Adipose tissue (tissue), 3 donors: ENCODE results near the gene TBCK. TPM values are rescaled to one million over a fixed set of nuclear protein-coding genes. Genes with fewer than 3 reads are reported as not detected.
"Not testable (repeated sequence)": the region's sequence is repeated elsewhere in the genome, so short reads cannot be mapped to it uniquely, and the experiment has no call there.

Experiments used
- H3K27ac ChIP-seq: one replicate; pipeline ENCODE4 v1.5.1; 2013; ENCODE audit warnings: low read depth, low read length
- WGBS, 3 donors: extraction: QIAGEN DNeasy Blood & Tissue Kit; methylation state at CpG; one replicate each; pipeline ENCODE4 v1.1.7; 2013; 5-methylcytosine and 5-hydroxymethylcytosine counted together
- polyA plus RNA-seq, 3 donors: library from polyadenylated mRNA; stranded (reverse); fragments of 200-250 nt; gene quantifications; one replicate each; pipeline ENCODE4 v1.2.3, GENCODE V29; 2013
- donor health status: healthy with polysubstance abuse.
- donor health status: Bipolar disorder and iron deficiency.
- donor health status: healthy.

Gene TBCK
- polyA plus RNA-seq, 3 donors = 6.4 to 14.2 (median 9.2) TPM

DNA sequence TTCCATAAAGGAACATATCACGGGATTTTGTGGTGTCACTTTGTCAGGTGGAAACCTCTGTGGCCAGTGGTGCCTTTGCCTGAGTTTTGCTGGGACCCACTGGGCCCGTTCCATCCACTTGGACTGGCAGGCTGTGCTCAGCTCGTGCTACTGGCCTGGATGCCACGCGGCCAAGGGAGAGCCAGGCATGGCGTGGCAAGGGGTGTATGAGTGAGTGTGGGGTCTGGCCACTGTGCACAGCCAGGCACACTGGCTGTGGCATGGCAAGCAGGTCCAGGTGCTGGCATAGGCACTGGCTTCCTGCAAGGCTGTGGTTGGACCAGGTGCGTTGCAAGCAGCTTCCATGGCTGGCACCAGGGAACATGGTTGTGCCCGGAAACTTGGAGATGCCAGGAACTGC lies 60.8 kb downstream of the TBCK start:
- no peak overlapping the region for H3K27ac ChIP-seq
- 97 to 100% (median 99%) methylated on average over 8 of the region's 8 CpGs for WGBS, 3 donors

- H3K27ac ChIP-seq = no peak overlapping the region
- 63 to 90% (median 77%) methylated on average over 4 of the region's 4 CpGs for WGBS, 3 donors
Measured at GRCh38 chr4:106253364-106254129, 62.5 kb downstream of the TBCK start.

DNA sequence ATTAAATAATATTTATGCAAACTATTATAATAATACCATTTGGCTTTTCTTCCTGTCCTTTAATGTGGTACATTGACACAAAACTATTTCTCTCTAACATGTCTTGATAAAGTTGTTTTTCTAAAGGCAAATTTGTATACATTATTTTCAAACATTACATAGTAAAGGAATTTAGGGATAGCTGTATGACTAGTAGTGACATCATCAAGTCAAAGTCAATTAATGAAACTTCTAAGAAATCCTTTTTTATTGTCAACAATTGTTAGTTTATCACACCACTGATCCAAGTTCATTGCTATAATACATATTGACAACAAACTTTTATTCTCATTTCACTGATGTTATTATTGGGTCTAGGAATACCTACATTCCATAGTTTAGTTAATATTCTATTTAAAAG lies 68.4 kb downstream of the TBCK start:
- H3K27ac ChIP-seq = no peak overlapping the region

- 93 to 100% (median 97%) methylated on average over 1 of the region's 1 CpG for WGBS, 3 donors
Measured at GRCh38 chr4:106246441-106246840, 69.6 kb downstream of the TBCK start.

GRCh38 chr4:106245176-106245575 lies 70.8 kb downstream of the TBCK start:
- 68 to 83% (median 76%) methylated on average over 2 of the region's 2 CpGs for WGBS, 3 donors
- H3K27ac ChIP-seq = no peak overlapping the region

More at GRCh38 chr4:106246441-106246840, 69.6 kb downstream of the TBCK start:
- H3K27ac ChIP-seq = no peak overlapping the region

DNA sequence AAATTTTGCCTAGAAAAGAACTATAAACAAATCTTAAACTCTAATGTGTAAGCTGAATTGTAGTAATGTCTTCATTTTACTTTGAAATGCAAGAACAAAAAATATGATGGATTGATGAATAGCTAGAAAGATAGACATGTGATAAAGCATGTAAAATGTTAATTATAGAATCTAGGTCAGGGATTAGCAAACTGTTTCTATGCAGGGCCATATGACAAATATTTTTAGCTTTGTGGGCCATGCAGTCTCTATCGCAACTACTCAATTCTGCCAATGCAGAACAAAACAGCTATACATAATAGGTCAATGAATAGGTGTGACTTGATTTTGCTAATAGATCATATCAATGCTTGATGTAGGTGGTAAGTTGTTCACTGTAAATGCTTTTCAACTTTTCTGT lies 75.3 kb downstream of the TBCK start:
- no peak overlapping the region for H3K27ac ChIP-seq
- 94 to 97% (median 95%) methylated on average over 1 of the region's 1 CpG for WGBS, 3 donors

DNA sequence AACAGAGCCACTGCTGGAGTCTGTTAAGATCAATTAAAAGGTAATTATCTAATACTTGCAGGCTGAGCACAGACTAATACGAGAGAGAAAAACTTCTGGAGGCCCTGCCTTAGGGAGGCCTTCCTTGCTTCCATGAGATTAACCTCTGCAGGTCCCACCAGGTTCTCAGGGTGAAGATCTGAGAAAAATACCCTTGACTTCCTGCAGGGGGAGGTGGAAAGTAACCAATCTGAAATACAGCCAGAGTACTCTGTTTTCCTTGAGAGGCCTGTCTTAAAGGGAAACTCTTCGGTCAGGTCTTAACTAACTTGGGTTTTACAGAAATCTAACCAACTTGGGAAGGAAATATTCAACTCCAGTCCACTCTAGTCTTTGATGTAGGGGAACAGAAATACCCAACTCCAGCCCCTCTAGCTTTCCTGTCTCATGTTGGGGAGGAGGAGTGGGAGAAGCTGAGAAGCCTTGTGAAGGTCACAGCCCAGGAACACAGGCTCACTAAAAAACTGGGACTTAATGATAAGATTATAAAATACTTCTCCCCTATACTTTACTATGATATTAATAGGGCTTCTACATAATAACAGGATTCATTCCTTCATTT lies 77.1 kb downstream of the TBCK start:
- no peak overlapping the region for H3K27ac ChIP-seq
- 38 to 71% (median 65%) methylated on average over 2 of the region's 2 CpGs for WGBS, 3 donors

GRCh38 chr4:106231931-106232330 lies 84.1 kb downstream of the TBCK start:
- no peak overlapping the region for H3K27ac ChIP-seq

GRCh38 chr4:106222548-106222947 lies 93.5 kb downstream of the TBCK start:
- H3K27ac ChIP-seq = no peak overlapping the region

GRCh38 chr4:106213291-106213690 lies 102.7 kb downstream of the TBCK start:
- WGBS, 3 donors = 94 to 98% (median 96%) methylated on average over 23 of the region's 23 CpGs
- H3K27ac ChIP-seq = not testable (repeated sequence)

- no peak overlapping the region for H3K27ac ChIP-seq
Measured at GRCh38 chr4:106210021-106210420, 106.0 kb downstream of the TBCK start.

DNA sequence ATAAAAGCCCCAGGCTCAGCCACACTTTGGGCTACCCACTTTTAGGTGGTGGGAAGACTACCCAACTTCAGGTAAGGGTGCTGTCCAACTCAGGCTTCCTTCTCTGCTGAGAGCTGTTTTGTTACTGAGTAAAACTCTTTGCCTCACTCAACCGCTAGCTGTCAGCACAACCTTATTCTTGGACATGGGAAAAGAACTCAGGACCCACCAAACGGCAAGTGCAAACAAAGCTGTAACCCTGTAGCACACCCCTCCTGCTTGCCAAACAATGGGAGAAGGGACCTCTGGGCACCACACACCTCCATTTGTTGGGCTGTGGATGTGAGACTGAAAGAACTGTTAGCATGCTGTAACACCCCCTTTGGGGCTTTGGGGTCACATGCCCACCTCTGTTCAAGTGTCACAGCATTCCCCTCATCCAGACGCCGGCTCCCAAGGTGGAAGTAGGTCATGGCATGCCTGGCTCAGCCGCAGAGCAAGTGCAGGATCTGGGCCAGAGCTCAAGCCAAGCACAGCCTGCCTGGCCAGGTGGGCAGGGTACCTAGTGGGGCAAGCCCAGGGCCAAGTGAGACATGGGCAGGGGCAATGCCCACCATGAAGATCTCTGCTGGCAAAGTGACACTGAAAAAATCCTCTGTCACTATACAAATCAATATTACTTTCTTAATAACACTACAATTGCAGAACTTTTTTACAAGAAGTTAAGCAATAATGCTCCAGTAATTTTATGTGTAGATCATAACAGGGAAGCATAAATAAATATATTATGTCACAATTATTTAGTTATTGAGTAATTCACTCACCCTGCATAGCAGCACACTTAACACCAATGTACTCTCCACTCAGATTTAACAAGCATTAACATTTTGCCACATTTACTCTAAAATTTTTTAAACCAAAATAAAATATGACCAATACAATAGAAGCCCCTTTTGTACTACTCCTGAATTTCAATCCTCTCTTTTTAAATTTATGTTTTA lies 107.2 kb downstream of the TBCK start:
- no peak overlapping the region for H3K27ac ChIP-seq
- WGBS, 3 donors = 98% methylated on average over 5 of the region's 5 CpGs

GRCh38 chr4:106201373-106201772 lies 114.6 kb downstream of the TBCK start:
- no peak overlapping the region for H3K27ac ChIP-seq

- 93 to 100% (median 100%) methylated on average over 1 of the region's 1 CpG for WGBS, 3 donors
- no peak overlapping the region for H3K27ac ChIP-seq
Measured at GRCh38 chr4:106195435-106195950, 120.5 kb downstream of the TBCK start.

GRCh38 chr4:106194801-106195200 lies 121.2 kb downstream of the TBCK start:
- no peak overlapping the region for H3K27ac ChIP-seq
- 96 to 98% (median 98%) methylated on average over 1 of the region's 1 CpG for WGBS, 3 donors

DNA sequence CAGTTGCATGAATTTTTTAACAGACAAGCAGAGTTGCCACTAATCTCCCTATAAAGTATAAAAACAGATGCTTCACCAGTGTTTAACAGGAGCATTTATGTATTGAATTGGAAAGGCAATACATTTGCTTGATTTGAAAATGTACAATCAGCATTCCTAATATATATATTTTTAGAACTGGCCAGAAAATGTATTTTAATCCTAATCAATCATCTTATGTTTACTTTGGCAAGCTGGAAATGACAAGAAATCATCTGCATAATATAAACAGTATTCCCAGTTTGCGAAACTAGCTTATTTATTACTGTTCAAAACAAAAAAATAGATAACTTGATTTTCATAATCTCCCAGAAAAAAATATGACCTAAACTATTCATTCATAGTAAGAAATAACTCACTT lies 123.9 kb downstream of the TBCK start:
- H3K27ac ChIP-seq = no peak overlapping the region
- WGBS, 3 donors = 38 to 88% (median 41%) methylated on average over 1 of the region's 1 CpG

DNA sequence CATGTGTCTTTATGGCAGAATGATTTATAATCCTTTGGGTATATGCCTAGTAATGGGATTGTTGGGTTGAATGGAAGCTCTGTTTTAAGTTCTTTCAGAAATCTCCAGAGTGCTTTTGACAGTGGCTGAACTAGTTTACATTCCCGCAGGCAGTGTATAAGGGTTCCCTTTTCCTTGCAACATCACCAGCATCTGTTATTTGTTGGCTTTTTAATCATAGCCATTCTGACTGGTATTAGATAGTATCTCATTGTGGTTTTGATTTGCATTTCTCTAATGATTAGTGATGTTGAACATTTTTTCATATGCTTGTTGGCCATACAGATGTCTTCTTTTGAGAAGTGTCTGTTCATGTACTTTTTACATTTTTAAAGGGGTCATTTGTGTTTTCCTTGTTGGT lies 129.8 kb downstream of the TBCK start:
- 96 to 100% (median 97%) methylated on average over 1 of the region's 1 CpG for WGBS, 3 donors
- H3K27ac ChIP-seq = no peak overlapping the region

GRCh38 chr4:106183551-106183950 lies 132.5 kb downstream of the TBCK start:
- no peak overlapping the region for H3K27ac ChIP-seq

DNA sequence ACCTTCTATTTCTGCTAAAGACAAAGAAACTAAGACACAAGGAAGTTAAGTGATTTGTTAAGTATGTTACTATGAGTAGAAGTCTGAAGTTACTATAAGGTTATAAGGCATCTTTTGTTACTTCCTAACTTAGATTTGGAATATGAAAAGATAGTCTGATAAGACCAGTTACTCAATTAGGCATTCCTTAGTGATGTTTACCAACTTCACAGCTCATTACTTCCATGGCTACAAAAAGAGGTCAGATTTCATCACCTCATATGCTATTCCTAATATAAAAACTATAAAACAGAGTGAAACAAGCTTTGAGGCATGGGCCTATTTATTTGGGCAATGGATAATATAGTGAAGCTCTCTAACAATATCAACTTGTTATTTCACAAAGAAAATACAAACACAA lies 143.1 kb downstream of the TBCK start:
- no peak overlapping the region for H3K27ac ChIP-seq
